Endothelial cell of umbilical vein (primary cell): ENCODE measurements around the gene MACROD2. TPM values are rescaled to one million over a fixed set of nuclear protein-coding genes. Genes with fewer than 3 reads are reported as not detected.

Experiments
- BruUV-seq: library from RNA; stranded (reverse); fragments of 400-500 nt; replicated peaks from 2 replicates; lab custom pipeline; 2021; lab: Mats Ljungman, UMichigan
- CTCF ChIA-PET: fragments of 300-600, 350-600 bp; sonication (Branson Sonifier 250); formaldehyde crosslinking; loops from one replicate; lab custom pipeline; 2021; ENCODE audit warnings: antibody characterized with exemption, inconsistent platforms; lab: Charles Lee
- POLR2A ChIA-PET: fragments of 300-600, 350-600 bp; sonication (Branson Sonifier 250); formaldehyde crosslinking; loops from one replicate; lab custom pipeline; 2021; ENCODE audit warnings: antibody characterized with exemption, inconsistent platforms; lab: Charles Lee
- DNase-seq: peaks from one replicate; pipeline ENCODE4 v3.0.0-alpha.2; 2011; ENCODE audit warnings: low read depth, low spot score
- FAIRE-seq: peaks from 2 replicates; lab custom pipeline; 2011; peaks lifted over from hg19 to GRCh38; lab: Jason Lieb, UNC
- H2AFZ ChIP-seq: 2 replicates; pipeline ENCODE4 v1.6.0; 2012; ENCODE audit warnings: low read depth, low read length, control low read depth, inconsistent platforms
- H3K27ac ChIP-seq: 2 replicates; pipeline ENCODE4 v1.5.1; 2011; ENCODE audit warnings: low read depth, mild to moderate bottlenecking, control low read depth, low read length, moderate library complexity; ENCODE audit not compliant: insufficient read depth
- H3K27me3 ChIP-seq, 2 experiments: 2 replicates each; pipeline versions ENCODE4 v1.6.0 to v1.6.1; 2011; ENCODE audit warnings: low read length in 2 of 2, mixed read lengths in 1 of 2; ENCODE audit not compliant: control insufficient read depth in 2 of 2, insufficient read depth in 2 of 2
- H3K36me3 ChIP-seq, 2 experiments: 2 replicates in 1 of 2; 3 replicates in 1 of 2; pipeline ENCODE4 v1.5.1; 2011; ENCODE audit warnings: low read length in 2 of 2, mild to moderate bottlenecking in 1 of 2, moderate library complexity in 1 of 2; ENCODE audit not compliant: control insufficient read depth in 2 of 2, insufficient read depth in 2 of 2; ENCODE audit errors: extremely low read depth in 1 of 2
- H3K4me1 ChIP-seq: 3 replicates; pipeline ENCODE4 v1.5.1; 2011; ENCODE audit warnings: mild to moderate bottlenecking, low read length; ENCODE audit not compliant: control insufficient read depth, insufficient read depth; ENCODE audit errors: extremely low read depth
- H3K4me2 ChIP-seq: 2 replicates; pipeline ENCODE4 v1.6.1; 2011; ENCODE audit warnings: low read length, control low read depth, mixed read lengths; ENCODE audit not compliant: insufficient read depth
- H3K4me3 ChIP-seq, 3 experiments: fragments of 200-600 bp in 1 of 3; sonication (generic), shearing (Covaris generic) in 1 of 3; replicated peaks in 1 of 3; 2 replicates each; pipeline ENCODE4 v1.5.1; 2011 to 2016; ENCODE audit warnings: control low read depth in 3 of 3, low read length in 3 of 3, mild to moderate bottlenecking in 2 of 3, inconsistent platforms in 1 of 3, low read depth in 1 of 3, moderate library complexity in 1 of 3; ENCODE audit not compliant: insufficient read depth in 1 of 3
- H3K79me2 ChIP-seq: 2 replicates; pipeline ENCODE4 v1.6.0; 2012; ENCODE audit warnings: low read length, inconsistent platforms; ENCODE audit not compliant: control insufficient read depth, insufficient read depth
- H3K9ac ChIP-seq: replicated peaks from 2 replicates; pipeline ENCODE3; 2011; ENCODE audit warnings: low read length, control low read depth; ENCODE audit not compliant: insufficient read depth; ENCODE audit errors: extremely low read depth
- H3K9me1 ChIP-seq: replicated peaks from 3 replicates; pipeline ENCODE4 v1.6.0; 2011; ENCODE audit warnings: mild to moderate bottlenecking, low read length; ENCODE audit not compliant: control insufficient read depth, insufficient read depth; ENCODE audit errors: extremely low read depth
- H3K9me3 ChIP-seq: replicated peaks from 2 replicates; pipeline ENCODE4 v1.5.1; 2012; ENCODE audit warnings: low read length, inconsistent platforms; ENCODE audit not compliant: control insufficient read depth, insufficient read depth
- H4K20me1 ChIP-seq: replicated peaks from 2 replicates; pipeline ENCODE3; 2011; ENCODE audit warnings: mild to moderate bottlenecking, low read length; ENCODE audit not compliant: control insufficient read depth, insufficient read depth; ENCODE audit errors: extremely low read depth
- CTCF ChIP-seq, 2 donors: IDR thresholded peaks; 1 replicate in 1 of 2; 2 replicates in 1 of 2; pipeline ENCODE4 v1.5.1; 2011; ENCODE audit warnings: low read length in 2 of 2, mild to moderate bottlenecking in 2 of 2, moderate library complexity in 2 of 2, control low read depth in 1 of 2, inconsistent platforms in 1 of 2, low read depth in 1 of 2; ENCODE audit not compliant: insufficient read depth in 1 of 2; ENCODE audit errors: extremely low read depth in 1 of 2
- EZH2 ChIP-seq: IDR thresholded peaks from 2 replicates; pipeline ENCODE4 v1.6.1; 2012; ENCODE audit warnings: borderline replicate concordance, low read depth, mild to moderate bottlenecking, moderate library complexity, low read length, inconsistent platforms; ENCODE audit not compliant: severe bottlenecking
- FOS ChIP-seq: IDR thresholded peaks from 2 replicates; pipeline ENCODE4 v1.6.1; 2011; ENCODE audit warnings: mild to moderate bottlenecking, low read length, moderate library complexity, borderline replicate concordance; ENCODE audit not compliant: insufficient read depth
- GATA2 ChIP-seq: IDR thresholded peaks from 2 replicates; pipeline ENCODE4 v1.7.0; 2011; ENCODE audit warnings: low read depth, mild to moderate bottlenecking, moderate library complexity, mixed read lengths, low read length; ENCODE audit not compliant: insufficient read length, insufficient read depth
- JUN ChIP-seq: IDR thresholded peaks from 2 replicates; pipeline ENCODE4 v1.6.1; 2011; ENCODE audit warnings: borderline replicate concordance, low read depth; ENCODE audit not compliant: insufficient read length, insufficient read depth
- MAX ChIP-seq: IDR thresholded peaks from 2 replicates; pipeline ENCODE4 v1.6.1; 2011; ENCODE audit not compliant: insufficient read depth, insufficient read length
- MYC ChIP-seq: IDR thresholded peaks from one replicate; pipeline ENCODE4 v1.6.1; 2011; ENCODE audit warnings: mild to moderate bottlenecking, low read depth, low read length
- POLR2A ChIP-seq: IDR thresholded peaks from 2 replicates; pipeline ENCODE4 v1.6.1; 2012; ENCODE audit warnings: low read depth, mild to moderate bottlenecking, control low read depth, low read length
- POLR2AphosphoS5 ChIP-seq: IDR thresholded peaks from 2 replicates; pipeline ENCODE4 v1.6.1; 2012; ENCODE audit warnings: low read depth, mild to moderate bottlenecking, control low read depth, low read length, moderate library complexity; ENCODE audit not compliant: insufficient read depth
- dilution Hi-C: fragments of 300-500 bp; cut with MboI; formaldehyde crosslinking; loops from one replicate; pipeline ENCODE4 v1.15.0; 2019; ENCODE audit warnings: low sequenced_read_pairs; ENCODE audit not compliant: extremely low pct_ligation_motif_present
- intact Hi-C: fragments of 100-400 bp; cut with micrococcal nuclease; formaldehyde crosslinking; loops from one replicate; pipeline ENCODE4 v1.10.0; 2022
- polyA plus RNA-seq, 4 experiments: library from polyadenylated mRNA; depleted of rRNA in 3 of 4; stranded (reverse) in 3 of 4; unstranded in 1 of 4; fragments of >200 nt; gene quantifications; 2 replicates each; pipeline versions ENCODE4 v1.2.1 to v1.2.3, GENCODE V29; 2011 to 2012; ENCODE audit warnings: missing spikeins in 1 of 4
- total RNA-seq: library from RNA; stranded (reverse); gene quantifications from 2 replicates; pipeline ENCODE4 v1.2.3, GENCODE V29; 2021

The MACROD2 gene
- total and polyA plus RNA-seq, 2 donors (not counting 3 experiments of a cell fraction or from before 2014, with no cell fraction given): 0.11 to 0.73 TPM

GRCh38 chr20:16096756-16097326 is 2101.5 kb downstream of the MACROD2 start:
- Histone ChIP-seq H3K27me3 (no peaks in the 10 kb centered on the region), H3K9me3 (peaks cover 6% of the 10 kb centered on the region), H4K20me1 (no peaks in the 10 kb centered on the region), H3K4me2 (no peak overlapping the region), H2AFZ (no peak overlapping the region), H3K4me1 (no peaks in the 10 kb centered on the region), H3K4me3 (no peak overlapping the region), H3K9ac (no peak overlapping the region), H3K27ac (no peak overlapping the region), H3K9me1 (no peaks in the 10 kb centered on the region), H3K36me3 (no peaks in the 10 kb centered on the region), H3K79me2 (no peaks in the 10 kb centered on the region)
- TF ChIP-seq GATA2 (no peak), MAX (no peak), CTCF (IDR thresholded peaks at IDR 0.05; ENCODE audit: extremely low read depth in 1 of 2, insufficient read depth in 1 of 2, low read depth in 1 of 2, low read length in 2 of 2) (no peak), JUN (no peak), MYC (no peak), POLR2A (no peak), EZH2 (no peak), FOS (no peak), POLR2AphosphoS5 (no peak)
- no peak for FAIRE-seq
- dilution Hi-C loops: no loop called here
- no peak for DNase-seq
- intact Hi-C loops: no loop called here
- no TSS peak for BruUV-seq
- ChIA-PET CTCF (no interaction called here), POLR2A (no interaction called here)
